ENCODE data around the gene NAA30.

NAA30 gene

GRCh38 chr14:57392830-57393229, 2.4 kb downstream of the NAA30 start:
- ChIA-PET CTCF (no interaction called here), POLR2A (no interaction called here)
- DNase-seq (ENCODE audit: extremely low spot score): no peak
- TF ChIP-seq CTCF (IDR thresholded peaks at IDR 0.05; ENCODE audit: control extremely low read depth, extremely low read depth, low read depth, missing control alignments): no peak

GRCh38 chr14:57400556-57401494, 10.4 kb downstream of the NAA30 start:
- no peak for DNase-seq (ENCODE audit: extremely low spot score)
- POLR2A ChIA-PET: interaction anchor here (0.6 kb wide), 1 partner anchor 14 kb away, joined by 6 read pairs; no protein-coding TSS in a partner anchor
- no peak for TF ChIP-seq CTCF (IDR thresholded peaks at IDR 0.05; ENCODE audit: control extremely low read depth, extremely low read depth, low read depth, missing control alignments)
- CTCF ChIA-PET: interaction anchor here (2.6 kb wide), 1 partner anchor 11 kb away, joined by 16 read pairs; the partner anchor contains the start of gene NAA30

GRCh38 chr14:57401501-57401900, 11.1 kb downstream of the NAA30 start:
- CTCF ChIA-PET: interaction anchor here (2.6 kb wide), 1 partner anchor 11 kb away, joined by 16 read pairs; the partner anchor contains the start of gene NAA30
- POLR2A ChIA-PET: no interaction called here
- no peak for TF ChIP-seq CTCF (IDR thresholded peaks at IDR 0.05; ENCODE audit: control extremely low read depth, extremely low read depth, low read depth, missing control alignments)
- DNase-seq (ENCODE audit: extremely low spot score): no peak

- POLR2A ChIA-PET: interaction anchor here (0.7 kb wide), 1 partner anchor 12 kb away, joined by 3 read pairs; no protein-coding TSS in a partner anchor
- no peak for TF ChIP-seq CTCF (IDR thresholded peaks at IDR 0.05; ENCODE audit: control extremely low read depth, extremely low read depth, low read depth, missing control alignments)
- CTCF ChIA-PET: no interaction called here
- DNase-seq (ENCODE audit: extremely low spot score): no peak
Observed at GRCh38 chr14:57402173-57402852, 11.9 kb downstream of the NAA30 start.

GRCh38 chr14:57403521-57403864, 13.1 kb downstream of the NAA30 start:
- ChIA-PET POLR2A (no interaction called here), CTCF (no interaction called here)
- no peak for DNase-seq (ENCODE audit: extremely low spot score)
- TF ChIP-seq CTCF (IDR thresholded peaks at IDR 0.05; ENCODE audit: control extremely low read depth, extremely low read depth, low read depth, missing control alignments): no peak

GRCh38 chr14:57405562-57405961, 15.2 kb downstream of the NAA30 start:
- POLR2A ChIA-PET: no interaction called here
- DNase-seq (ENCODE audit: extremely low spot score): no peak
- no peak for TF ChIP-seq CTCF (IDR thresholded peaks at IDR 0.05; ENCODE audit: control extremely low read depth, extremely low read depth, low read depth, missing control alignments)
- CTCF ChIA-PET: no interaction called here

Data from GM10248 (cell line).